Fibroblast of lung (primary cell): ENCODE data around the gene CHURC1. TPM values are rescaled to one million over a fixed set of nuclear protein-coding genes. Genes with fewer than 3 reads are reported as not detected.

ENCODE experiments used
- DNase-seq, 2 donors: peaks; one replicate each; pipeline versions ENCODE4 v3.0.0 to v3.0.0-alpha.2; 2010; ENCODE audit warnings: low read depth in 2 of 2
- H2AFZ ChIP-seq: 2 replicates; pipeline ENCODE4 v1.5.1; 2012; ENCODE audit warnings: low read length, control low read depth, inconsistent platforms
- H3K27ac ChIP-seq: 2 replicates; pipeline ENCODE4 v1.5.1; 2011; ENCODE audit warnings: low read length, control low read depth; ENCODE audit not compliant: insufficient read depth
- H3K27me3 ChIP-seq: 2 replicates; pipeline ENCODE4 v1.5.1; 2011; ENCODE audit warnings: mild to moderate bottlenecking, low read length; ENCODE audit not compliant: control insufficient read depth, insufficient read depth
- H3K36me3 ChIP-seq: 2 replicates; pipeline ENCODE4 v1.5.1; 2011; ENCODE audit warnings: low read length; ENCODE audit not compliant: control insufficient read depth, insufficient read depth
- H3K4me1 ChIP-seq: 2 replicates; pipeline ENCODE4 v1.5.1; 2011; ENCODE audit warnings: low read length; ENCODE audit not compliant: control insufficient read depth, insufficient read depth; ENCODE audit errors: extremely low read depth
- H3K4me2 ChIP-seq: 2 replicates; pipeline ENCODE4 v1.5.1; 2011; ENCODE audit warnings: low read length, control low read depth; ENCODE audit not compliant: insufficient read depth; ENCODE audit errors: extremely low read depth
- H3K4me3 ChIP-seq, 4 experiments: fragments of 200-600 bp in 1 of 4; sonication (generic) in 1 of 4; replicated peaks in 1 of 4; 2 replicates each; pipeline ENCODE4 v1.5.1; 2011 to 2016; ENCODE audit warnings: low read length in 4 of 4, low read depth in 3 of 4, mild to moderate bottlenecking in 3 of 4, control low read depth in 2 of 4, inconsistent platforms in 1 of 4, mixed read lengths in 1 of 4; ENCODE audit not compliant: insufficient read depth in 1 of 4; ENCODE audit errors: control extremely low read depth in 1 of 4
- H3K79me2 ChIP-seq: 2 replicates; pipeline ENCODE4 v1.5.1; 2012; ENCODE audit warnings: mild to moderate bottlenecking, low read length, inconsistent platforms; ENCODE audit not compliant: control insufficient read depth, insufficient read depth
- H3K9ac ChIP-seq: 2 replicates; pipeline ENCODE4 v1.5.1; 2011; ENCODE audit warnings: mild to moderate bottlenecking, low read length, control low read depth; ENCODE audit not compliant: insufficient read depth
- H3K9me3 ChIP-seq: 2 replicates; pipeline ENCODE4 v1.5.1; 2012; ENCODE audit warnings: low read depth, low read length; ENCODE audit not compliant: control insufficient read depth, insufficient read depth
- H4K20me1 ChIP-seq: 2 replicates; pipeline ENCODE4 v1.5.1; 2011; ENCODE audit warnings: low read length; ENCODE audit not compliant: control insufficient read depth, insufficient read depth; ENCODE audit errors: extremely low read depth
- CTCF ChIP-seq, 2 donors: IDR thresholded peaks in 1 of 2; conservative IDR thresholded peaks in 1 of 2; 1 replicate in 1 of 2; 2 replicates in 1 of 2; pipeline ENCODE4 v1.5.1; 2011 to 2012; ENCODE audit warnings: low read length in 2 of 2, control low read depth in 1 of 2, inconsistent platforms in 1 of 2, low read depth in 1 of 2, mild to moderate bottlenecking in 1 of 2
- EZH2 ChIP-seq: IDR thresholded peaks from 2 replicates; pipeline ENCODE4 v1.5.1; 2012; ENCODE audit warnings: low read length, control low read depth, mild to moderate bottlenecking; ENCODE audit errors: missing control alignments
- polyA plus RNA-seq, 2 donors: library from polyadenylated mRNA; depleted of rRNA in 1 of 2; stranded (reverse) in 1 of 2; unstranded in 1 of 2; fragments of >200 nt; gene quantifications; 2 replicates each; pipeline ENCODE4 v1.2.1, GENCODE V29; 2011 to 2012; ENCODE audit warnings: missing spikeins in 1 of 2
- total RNA-seq: library from RNA; depleted of rRNA; stranded (reverse); fragments of >200 nt; gene quantifications from 2 replicates; pipeline ENCODE4 v1.2.1, GENCODE V29; 2014

Gene CHURC1
- total and polyA plus RNA-seq, 2 donors (not counting 1 experiment from before 2014, with no cell fraction given), result 38.6 to 89.5 TPM

DNA sequence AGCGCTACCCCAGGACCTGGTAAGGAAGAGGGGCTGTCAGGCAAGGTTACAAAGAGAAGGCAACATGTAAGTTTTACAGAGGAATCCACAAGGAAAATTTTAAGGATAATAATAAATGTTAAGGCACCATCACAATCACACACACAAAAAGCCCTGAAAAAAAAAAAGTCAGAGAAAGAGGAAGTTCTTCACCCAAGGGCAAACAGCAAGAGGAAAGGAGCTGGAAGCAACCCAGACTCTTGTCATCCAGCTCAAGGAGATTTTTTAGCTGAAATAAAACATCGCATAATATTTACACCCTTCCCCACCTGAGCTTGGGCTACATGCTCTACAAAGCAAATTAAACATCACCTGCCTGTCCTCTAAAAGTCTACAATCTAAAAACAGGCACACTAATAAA, 44.1 kb upstream of the CHURC1 start:
- H3K27me3 ChIP-seq, result peaks cover 6% of the 10 kb centered on the region
- H3K27ac ChIP-seq, result no peak overlapping the region
- H3K79me2 ChIP-seq, result no peaks in the 10 kb centered on the region

DNA sequence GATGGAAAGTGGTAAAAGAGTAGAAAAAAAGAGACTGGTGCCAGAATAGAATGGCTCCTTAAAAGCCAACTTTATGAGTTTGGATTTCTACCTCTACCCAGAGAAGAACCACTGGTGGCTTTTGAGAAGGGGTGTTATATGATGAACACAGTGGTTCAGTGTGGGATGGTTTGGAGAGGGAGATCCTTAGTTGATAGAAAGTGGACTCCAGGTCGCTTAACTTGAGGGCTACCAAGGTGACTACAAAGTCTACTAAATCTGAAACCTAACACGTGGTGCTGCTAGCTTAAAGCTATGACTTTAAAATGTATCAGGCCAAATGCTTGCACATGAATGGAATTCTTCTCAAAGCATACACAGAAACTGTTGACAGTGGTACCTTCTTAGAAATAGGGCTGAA, 42.9 kb upstream of the CHURC1 start:
- Histone ChIP-seq H3K9ac (no peak overlapping the region), H3K4me2 (no peak overlapping the region), H3K9me3 (no peaks in the 10 kb centered on the region), H2AFZ (no peak overlapping the region), H3K4me3 (no peak overlapping the region), H3K4me1 (no peaks in the 10 kb centered on the region), H3K27ac (no peak overlapping the region), H4K20me1 (no peaks in the 10 kb centered on the region), H3K79me2 (no peaks in the 10 kb centered on the region), H3K36me3 (no peaks in the 10 kb centered on the region), H3K27me3 (peaks cover 7% of the 10 kb centered on the region)
- no peak for DNase-seq
- no peak for TF ChIP-seq EZH2
- TF ChIP-seq CTCF (conservative IDR thresholded peaks at IDR 0.05 in 1 of 2, IDR thresholded peaks at IDR 0.05 in 1 of 2; ENCODE audit: low read depth in 1 of 2, low read length in 2 of 2), result no peak

More for the DNA sequence above, 44.1 kb upstream of the CHURC1 start:
- TF ChIP-seq CTCF (conservative IDR thresholded peaks at IDR 0.05 in 1 of 2, IDR thresholded peaks at IDR 0.05 in 1 of 2; ENCODE audit: low read depth in 1 of 2, low read length in 2 of 2) (no peak), EZH2 (no peak)
- no peak overlapping the region for H2AFZ ChIP-seq
- H3K4me1 ChIP-seq, result no peaks in the 10 kb centered on the region
- no peaks in the 10 kb centered on the region for H3K36me3 ChIP-seq
- no peak overlapping the region for H3K4me3 ChIP-seq
- no peak for DNase-seq
- H3K4me2 ChIP-seq, result no peak overlapping the region
- no peaks in the 10 kb centered on the region for H4K20me1 ChIP-seq
- no peak overlapping the region for H3K9ac ChIP-seq
- no peaks in the 10 kb centered on the region for H3K9me3 ChIP-seq

GRCh38 chr14:64873506-64874219, 40.6 kb upstream of the CHURC1 start:
- Histone ChIP-seq H3K27me3 (peaks cover 19% of the 10 kb centered on the region), H3K9ac (no peak overlapping the region), H3K36me3 (no peaks in the 10 kb centered on the region), H3K27ac (no peak overlapping the region), H3K4me2 (no peak overlapping the region), H3K9me3 (no peaks in the 10 kb centered on the region), H3K79me2 (no peaks in the 10 kb centered on the region), H2AFZ (no peak overlapping the region), H4K20me1 (no peaks in the 10 kb centered on the region), H3K4me1 (no peaks in the 10 kb centered on the region), H3K4me3 (no peak overlapping the region)
- DNase-seq, result no peak
- TF ChIP-seq CTCF (conservative IDR thresholded peaks at IDR 0.05 in 1 of 2, IDR thresholded peaks at IDR 0.05 in 1 of 2; ENCODE audit: low read depth in 1 of 2, low read length in 2 of 2) (no peak), EZH2 (no peak)
